Left hindlimb (tissue), 1 donor: ENCODE data around the gene NHLRC3.
"Not testable (repeated sequence)": the region's sequence is repeated elsewhere in the genome, so short reads cannot be mapped to it uniquely, and the experiment has no call there.

ENCODE experiments used
- DNase-seq: peaks from one replicate; pipeline ENCODE4 v3.0.0-alpha.2; 2018

NHLRC3 gene

GRCh38 chr13:39047560-39047959 lies 9.3 kb downstream of the NHLRC3 start:
- no peak for DNase-seq

GRCh38 chr13:39048806-39049205 lies 10.6 kb downstream of the NHLRC3 start:
- no peak for DNase-seq

GRCh38 chr13:39049274-39049673 lies 11.0 kb downstream of the NHLRC3 start:
- DNase-seq: no peak

- no peak for DNase-seq
These were observed 12.9 kb downstream of the NHLRC3 start for GRCh38 chr13:39051157-39051556.

- no peak for DNase-seq
These were observed 14.7 kb downstream of the NHLRC3 start for GRCh38 chr13:39052944-39053343.

- DNase-seq: no peak
These were observed 15.9 kb downstream of the NHLRC3 start for GRCh38 chr13:39054112-39054511.

GRCh38 chr13:39056018-39056417 lies 17.8 kb downstream of the NHLRC3 start:
- no peak for DNase-seq

GRCh38 chr13:39058040-39058439 lies 19.8 kb downstream of the NHLRC3 start:
- no peak for DNase-seq

- no peak for DNase-seq
These were observed 23.7 kb downstream of the NHLRC3 start for GRCh38 chr13:39062004-39062403.

- DNase-seq: no peak
These were observed 34.6 kb downstream of the NHLRC3 start for GRCh38 chr13:39072842-39073241.

- no peak for DNase-seq
These were observed 35.7 kb downstream of the NHLRC3 start for GRCh38 chr13:39073983-39074382.

GRCh38 chr13:39086251-39086945 lies 48.1 kb downstream of the NHLRC3 start:
- not testable (repeated sequence) for DNase-seq

- DNase-seq: no peak
These were observed 53.3 kb downstream of the NHLRC3 start for GRCh38 chr13:39091586-39091985.

GRCh38 chr13:39095500-39095899 lies 57.2 kb downstream of the NHLRC3 start:
- no peak for DNase-seq

- no peak for DNase-seq
These were observed 61.0 kb downstream of the NHLRC3 start for GRCh38 chr13:39099231-39099630.
